ENCODE measurements around the gene ANKRD62. TPM values are rescaled to one million over a fixed set of nuclear protein-coding genes. Genes with fewer than 3 reads are reported as not detected.
"Not testable (repeated sequence)": the region's sequence is repeated elsewhere in the genome, so short reads cannot be mapped to it uniquely, and the experiment has no call there.

ANKRD62 gene
- total RNA-seq, 1 experiment from 2014 or later = not detected

GRCh38 chr18:12113999-12114646 is 20.5 kb downstream of the ANKRD62 start:
- peaks cover 10% of the 10 kb centered on the region for H3K27me3 Mint-ChIP-seq (ENCODE audit: insufficient read depth, unreplicated experiment)
- TF ChIP-seq CTCF (IDR thresholded peaks at IDR 0.05; ENCODE audit: insufficient read depth in 1 of 2, low read depth in 1 of 2, low read length in 1 of 2, severe bottlenecking in 1 of 2, unreplicated experiment in 1 of 2) = no peak
- H3K4me3 Mint-ChIP-seq (ENCODE audit: unreplicated experiment) = no peak overlapping the region
- no peak overlapping the region for H3K27ac Mint-ChIP-seq (ENCODE audit: unreplicated experiment)
- POLR2A ChIA-PET = no interaction called here
- Histone ChIP-seq H3K9me3 (no peaks in the 10 kb centered on the region), H3K4me3 (ENCODE audit: low read depth, low read length) (no peak overlapping the region), H3K4me1 (no peaks in the 10 kb centered on the region), H3K36me3 (ENCODE audit: control insufficient read depth, insufficient read depth, low read length) (no peaks in the 10 kb centered on the region), H3K27me3 (replicated peaks; ENCODE audit: control insufficient read depth, insufficient read depth, low read length) (no peaks in the 10 kb centered on the region)
- CTCF ChIA-PET = no interaction called here
- intact Hi-C loops (cut with micrococcal nuclease; ENCODE audit: unreplicated experiment) = no loop called here
- DNase-seq = no peak
- peaks cover 9% of the 10 kb centered on the region for H3K9me3 Mint-ChIP-seq (ENCODE audit: unreplicated experiment)
- no TSS peak for BruUV-seq (replicated peaks)
- no peaks in the 10 kb centered on the region for H3K36me3 Mint-ChIP-seq (ENCODE audit: insufficient read depth, unreplicated experiment)
- H3K4me1 Mint-ChIP-seq (ENCODE audit: low read depth, unreplicated experiment) = no peaks in the 10 kb centered on the region

GRCh38 chr18:12119358-12119757 is 25.7 kb downstream of the ANKRD62 start:
- H3K36me3 Mint-ChIP-seq (ENCODE audit: insufficient read depth, unreplicated experiment) = no peaks in the 10 kb centered on the region
- no peaks in the 10 kb centered on the region for H3K4me1 ChIP-seq
- H3K4me3 ChIP-seq (ENCODE audit: low read depth, low read length) = no peak overlapping the region
- H3K4me3 Mint-ChIP-seq (ENCODE audit: unreplicated experiment) = no peak overlapping the region
- POLR2A ChIA-PET = no interaction called here
- H3K27me3 ChIP-seq (replicated peaks; ENCODE audit: control insufficient read depth, insufficient read depth, low read length) = no peaks in the 10 kb centered on the region
- no peak overlapping the region for H3K27ac Mint-ChIP-seq (ENCODE audit: unreplicated experiment)
- H3K9me3 ChIP-seq = no peaks in the 10 kb centered on the region
- H3K4me1 Mint-ChIP-seq (ENCODE audit: low read depth, unreplicated experiment) = peaks cover 11% of the 10 kb centered on the region
- H3K27me3 Mint-ChIP-seq (ENCODE audit: insufficient read depth, unreplicated experiment) = peaks cover 9% of the 10 kb centered on the region
- CTCF ChIA-PET = no interaction called here
- intact Hi-C loops (cut with micrococcal nuclease; ENCODE audit: unreplicated experiment) = no loop called here
- no peak for TF ChIP-seq CTCF (IDR thresholded peaks at IDR 0.05; ENCODE audit: insufficient read depth in 1 of 2, low read depth in 1 of 2, low read length in 1 of 2, severe bottlenecking in 1 of 2, unreplicated experiment in 1 of 2)
- no peaks in the 10 kb centered on the region for H3K9me3 Mint-ChIP-seq (ENCODE audit: unreplicated experiment)
- no peaks in the 10 kb centered on the region for H3K36me3 ChIP-seq (ENCODE audit: control insufficient read depth, insufficient read depth, low read length)
- no peak for DNase-seq
- no TSS peak for BruUV-seq (replicated peaks)

GRCh38 chr18:12121175-12122042 is 27.8 kb downstream of the ANKRD62 start:
- peaks cover 22% of the 10 kb centered on the region for H3K27me3 Mint-ChIP-seq (ENCODE audit: insufficient read depth, unreplicated experiment)
- BruUV-seq (replicated peaks) = no TSS peak
- Histone ChIP-seq H3K4me3 (ENCODE audit: low read depth, low read length) (no peak overlapping the region), H3K36me3 (ENCODE audit: control insufficient read depth, insufficient read depth, low read length) (no peaks in the 10 kb centered on the region), H3K27me3 (replicated peaks; ENCODE audit: control insufficient read depth, insufficient read depth, low read length) (no peaks in the 10 kb centered on the region), H3K9me3 (no peaks in the 10 kb centered on the region), H3K4me1 (no peaks in the 10 kb centered on the region)
- H3K4me3 Mint-ChIP-seq (ENCODE audit: unreplicated experiment) = peak overlapping the region; percentile 66
- peak in 1 of 2 experiments; percentile 43 for DNase-seq
- peak; percentile 46 to 65 for TF ChIP-seq CTCF (IDR thresholded peaks at IDR 0.05; ENCODE audit: insufficient read depth in 1 of 2, low read depth in 1 of 2, low read length in 1 of 2, severe bottlenecking in 1 of 2, unreplicated experiment in 1 of 2)
- H3K27ac Mint-ChIP-seq (ENCODE audit: unreplicated experiment) = peak overlapping the region; percentile 15
- intact Hi-C loops (cut with micrococcal nuclease; ENCODE audit: unreplicated experiment) = loop anchor here (1.0 kb wide), 1 partner anchor 29 kb away; no protein-coding TSS in a partner anchor
- POLR2A ChIA-PET = no interaction called here
- CTCF ChIA-PET = interaction anchor here (1.0 kb wide), 1 partner anchor 16 kb away, joined by 3 read pairs; no protein-coding TSS in a partner anchor
- H3K4me1 Mint-ChIP-seq (ENCODE audit: low read depth, unreplicated experiment) = peaks cover 11% of the 10 kb centered on the region
- H3K9me3 Mint-ChIP-seq (ENCODE audit: unreplicated experiment) = no peaks in the 10 kb centered on the region
- H3K36me3 Mint-ChIP-seq (ENCODE audit: insufficient read depth, unreplicated experiment) = no peaks in the 10 kb centered on the region

- DNase-seq; H3K36me3 Mint-ChIP-seq (ENCODE audit: insufficient read depth, unreplicated experiment); POLR2A ChIA-PET; BruUV-seq (replicated peaks); H3K36me3 ChIP-seq (ENCODE audit: control insufficient read depth, insufficient read depth, low read length); H3K4me3 ChIP-seq (ENCODE audit: low read depth, low read length); H3K9me3 Mint-ChIP-seq (ENCODE audit: unreplicated experiment); H3K9me3 ChIP-seq; H3K27me3 ChIP-seq (replicated peaks; ENCODE audit: control insufficient read depth, insufficient read depth, low read length); intact Hi-C loops (cut with micrococcal nuclease; ENCODE audit: unreplicated experiment); H3K4me1 ChIP-seq: not testable (repeated sequence)
- Mint-ChIP-seq H3K27ac (ENCODE audit: unreplicated experiment) (peak overlapping the region; percentile 15), H3K27me3 (ENCODE audit: insufficient read depth, unreplicated experiment) (peaks cover 24% of the 10 kb centered on the region), H3K4me1 (ENCODE audit: low read depth, unreplicated experiment) (peaks cover 11% of the 10 kb centered on the region), H3K4me3 (ENCODE audit: unreplicated experiment) (peak overlapping the region; percentile 66)
- CTCF ChIA-PET = interaction anchor here (1.0 kb wide), 1 partner anchor 16 kb away, joined by 3 read pairs; no protein-coding TSS in a partner anchor
Measured at GRCh38 chr18:12122043-12122389, 28.4 kb downstream of the ANKRD62 start.

- intact Hi-C loops (cut with micrococcal nuclease; ENCODE audit: unreplicated experiment); CTCF ChIA-PET; H3K4me1 Mint-ChIP-seq (ENCODE audit: low read depth, unreplicated experiment); DNase-seq; H3K27ac Mint-ChIP-seq (ENCODE audit: unreplicated experiment); H3K9me3 Mint-ChIP-seq (ENCODE audit: unreplicated experiment); H3K4me3 ChIP-seq (ENCODE audit: low read depth, low read length); H3K4me3 Mint-ChIP-seq (ENCODE audit: unreplicated experiment); POLR2A ChIA-PET; H3K36me3 ChIP-seq (ENCODE audit: control insufficient read depth, insufficient read depth, low read length); H3K27me3 ChIP-seq (replicated peaks; ENCODE audit: control insufficient read depth, insufficient read depth, low read length); H3K4me1 ChIP-seq; H3K36me3 Mint-ChIP-seq (ENCODE audit: insufficient read depth, unreplicated experiment); H3K9me3 ChIP-seq; BruUV-seq (replicated peaks): not testable (repeated sequence)
- peaks cover 24% of the 10 kb centered on the region for H3K27me3 Mint-ChIP-seq (ENCODE audit: insufficient read depth, unreplicated experiment)
Measured at GRCh38 chr18:12127647-12128046, 34.0 kb downstream of the ANKRD62 start.

Data from Caco-2 (cell line).